ENCODE data around the gene FGF14. TPM values are rescaled to one million over a fixed set of nuclear protein-coding genes. Genes with fewer than 3 reads are reported as not detected.

The FGF14 gene
- total and polyA plus RNA-seq, 5 donors from 2014 or later, result 0.09 TPM; not detected in 4

DNA sequence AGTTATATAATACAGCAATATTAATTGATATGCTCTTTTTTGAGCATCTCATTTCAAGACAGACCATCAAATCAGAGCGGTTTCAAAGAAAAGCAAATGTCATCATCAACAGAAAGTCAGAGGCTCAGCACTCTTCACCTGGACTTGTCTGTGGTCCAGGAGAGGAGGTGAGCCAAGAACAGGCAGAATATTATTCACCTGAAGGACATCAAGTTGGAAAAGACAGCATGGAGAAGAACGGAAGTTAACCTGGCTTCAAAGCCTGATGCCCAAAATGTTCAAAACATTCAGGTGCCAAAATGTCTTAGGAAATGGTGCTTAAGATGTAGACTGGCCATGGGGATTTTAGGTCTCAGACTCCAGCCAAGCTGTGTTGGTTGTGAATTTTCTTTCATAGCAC lies 40.7 kb downstream of the FGF14 start:
- Mint-ChIP-seq H3K4me3 (no peak overlapping the region), H3K27me3 (no peaks in the 10 kb centered on the region), H3K27ac (no peak overlapping the region), H3K9me3 (peaks cover 0 to 1% (median 0%) of the 10 kb centered on the region in 7 donors), H3K36me3 (no peaks in the 10 kb centered on the region), H3K4me1 (no peaks in the 10 kb centered on the region)
- ATAC-seq (ENCODE audit: low read depth in 2 of 2) (no peak), DNase-seq (no peak)
- H3K27me3 ChIP-seq (ENCODE audit: control insufficient read depth, insufficient read depth, low read length), result peaks cover 3% of the 10 kb centered on the region
- H3K4me1 ChIP-seq (ENCODE audit: control insufficient read depth, insufficient read depth, low read length, poor library complexity, severe bottlenecking), result no peaks in the 10 kb centered on the region
- H3K36me3 ChIP-seq (ENCODE audit: control insufficient read depth, insufficient read depth, low read length), result no peaks in the 10 kb centered on the region
- no peak overlapping the region for H3K27ac ChIP-seq (ENCODE audit: insufficient read depth, low read length, poor library complexity, severe bottlenecking)
- no peak overlapping the region for H3K4me3 ChIP-seq (ENCODE audit: low read depth, low read length)
- no peaks in the 10 kb centered on the region for H3K9me3 ChIP-seq (ENCODE audit: control insufficient read depth in 2 of 2, low read length in 2 of 2)

DNA sequence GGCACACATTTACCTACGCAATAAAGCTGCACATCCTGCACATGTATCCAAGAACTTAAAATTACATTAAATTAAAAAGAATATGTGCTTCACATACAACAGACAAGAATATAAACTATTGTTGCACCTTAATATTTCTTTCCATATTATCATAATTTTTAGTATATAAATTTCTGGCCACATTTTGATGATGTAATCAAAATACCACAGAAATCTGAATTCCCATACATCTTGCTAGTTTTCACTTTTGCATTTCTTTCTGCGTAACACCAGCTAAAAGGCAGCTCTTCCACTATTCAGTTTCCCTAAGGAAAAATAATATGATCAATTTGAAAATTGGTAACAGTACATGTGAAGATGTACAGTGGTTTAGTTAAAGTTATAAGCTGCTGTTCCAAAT lies 42.6 kb downstream of the FGF14 start:
- H3K27me3 Mint-ChIP-seq, result no peaks in the 10 kb centered on the region
- H3K9me3 Mint-ChIP-seq, result no peaks in the 10 kb centered on the region
- Histone ChIP-seq H3K27me3 (ENCODE audit: control insufficient read depth, insufficient read depth, low read length) (peaks cover 3% of the 10 kb centered on the region), H3K36me3 (ENCODE audit: control insufficient read depth, insufficient read depth, low read length) (no peaks in the 10 kb centered on the region), H3K4me3 (ENCODE audit: low read depth, low read length) (no peak overlapping the region), H3K4me1 (ENCODE audit: control insufficient read depth, insufficient read depth, low read length, poor library complexity, severe bottlenecking) (no peaks in the 10 kb centered on the region), H3K27ac (ENCODE audit: insufficient read depth, low read length, poor library complexity, severe bottlenecking) (no peak overlapping the region), H3K9me3 (ENCODE audit: control insufficient read depth in 2 of 2, low read length in 2 of 2) (no peaks in the 10 kb centered on the region)
- no peak overlapping the region for H3K4me3 Mint-ChIP-seq
- no peak overlapping the region for H3K27ac Mint-ChIP-seq
- no peaks in the 10 kb centered on the region for H3K36me3 Mint-ChIP-seq
- DNase-seq (no peak), ATAC-seq (ENCODE audit: low read depth in 2 of 2) (no peak)
- no peaks in the 10 kb centered on the region for H3K4me1 Mint-ChIP-seq

DNA sequence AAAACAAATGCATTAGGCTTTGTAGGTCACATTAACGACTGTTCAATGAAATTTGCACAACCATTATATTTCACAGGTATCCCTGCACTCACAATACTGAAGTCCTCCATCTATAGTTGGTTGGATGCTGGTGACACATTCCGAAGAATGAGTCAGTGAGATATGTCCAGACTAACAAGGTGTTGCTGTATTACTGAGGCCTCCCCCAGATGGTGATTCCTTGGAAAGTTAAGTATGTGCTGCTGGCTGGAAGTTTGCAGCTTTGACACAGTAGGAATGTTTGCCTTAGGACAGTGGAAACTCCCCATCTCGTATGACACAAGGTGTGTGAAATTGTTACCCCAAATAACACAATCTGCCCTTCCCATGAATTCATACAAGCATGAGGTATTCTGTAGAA lies 46.6 kb downstream of the FGF14 start:
- Mint-ChIP-seq H3K9me3 (peaks cover 0 to 2% (median 0%) of the 10 kb centered on the region in 7 donors), H3K4me3 (no peak overlapping the region), H3K27ac (no peak overlapping the region), H3K36me3 (no peaks in the 10 kb centered on the region), H3K27me3 (no peaks in the 10 kb centered on the region), H3K4me1 (no peaks in the 10 kb centered on the region)
- DNase-seq (no peak), ATAC-seq (ENCODE audit: low read depth in 2 of 2) (no peak)
- Histone ChIP-seq H3K9me3 (ENCODE audit: control insufficient read depth in 2 of 2, low read length in 2 of 2) (no peaks in the 10 kb centered on the region), H3K27ac (ENCODE audit: insufficient read depth, low read length, poor library complexity, severe bottlenecking) (no peak overlapping the region), H3K36me3 (ENCODE audit: control insufficient read depth, insufficient read depth, low read length) (no peaks in the 10 kb centered on the region), H3K27me3 (ENCODE audit: control insufficient read depth, insufficient read depth, low read length) (no peaks in the 10 kb centered on the region), H3K4me3 (ENCODE audit: low read depth, low read length) (no peak overlapping the region), H3K4me1 (ENCODE audit: control insufficient read depth, insufficient read depth, low read length, poor library complexity, severe bottlenecking) (no peaks in the 10 kb centered on the region)

DNA sequence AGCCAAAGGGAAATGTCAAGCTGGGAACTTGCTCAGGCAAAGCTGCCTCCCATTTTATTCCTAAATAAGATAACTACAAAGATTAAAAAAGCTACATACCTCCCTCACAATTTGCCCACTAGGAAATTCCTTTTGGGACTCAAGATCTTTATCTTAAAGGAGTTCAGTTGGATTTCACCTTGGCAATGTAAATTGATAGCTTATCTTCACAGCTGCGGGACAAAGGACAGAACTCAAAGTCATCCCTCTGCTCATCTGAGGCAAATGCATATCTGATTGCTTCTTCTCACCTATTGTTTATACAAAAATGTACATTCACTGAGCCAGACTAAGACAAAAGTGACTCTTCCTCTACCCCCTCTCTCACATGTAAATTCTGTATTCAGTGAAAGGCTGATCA lies 47.8 kb downstream of the FGF14 start:
- H3K4me1 Mint-ChIP-seq, result no peaks in the 10 kb centered on the region

DNA sequence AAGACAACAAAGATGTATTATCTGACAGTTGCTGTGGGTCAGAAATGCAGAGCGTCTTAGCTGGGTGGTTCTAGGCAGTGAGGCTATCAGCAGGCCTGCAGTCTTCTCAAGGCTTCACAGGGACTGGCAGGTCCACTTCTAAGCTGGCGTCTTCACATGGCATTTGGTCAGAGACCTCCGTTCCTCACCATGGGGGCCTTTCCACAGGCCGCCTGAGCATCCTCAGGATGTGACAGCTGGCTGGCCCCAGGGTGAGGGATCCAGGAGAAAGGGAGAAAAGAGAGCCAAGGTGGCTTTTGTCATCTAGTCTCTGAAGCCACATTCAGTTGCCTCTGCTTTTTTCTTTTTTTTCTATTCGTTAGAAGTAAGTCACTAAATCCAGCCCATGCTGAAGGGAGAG lies 50.3 kb downstream of the FGF14 start:
- Mint-ChIP-seq H3K36me3 (no peaks in the 10 kb centered on the region), H3K27ac (no peak overlapping the region), H3K4me3 (no peak overlapping the region), H3K4me1 (no peaks in the 10 kb centered on the region), H3K27me3 (no peaks in the 10 kb centered on the region), H3K9me3 (peaks cover 0 to 2% (median 0%) of the 10 kb centered on the region in 7 donors)
- Histone ChIP-seq H3K9me3 (ENCODE audit: control insufficient read depth in 2 of 2, low read length in 2 of 2) (no peaks in the 10 kb centered on the region), H3K27ac (ENCODE audit: insufficient read depth, low read length, poor library complexity, severe bottlenecking) (no peak overlapping the region), H3K27me3 (ENCODE audit: control insufficient read depth, insufficient read depth, low read length) (no peaks in the 10 kb centered on the region), H3K36me3 (ENCODE audit: control insufficient read depth, insufficient read depth, low read length) (no peaks in the 10 kb centered on the region), H3K4me1 (ENCODE audit: control insufficient read depth, insufficient read depth, low read length, poor library complexity, severe bottlenecking) (no peaks in the 10 kb centered on the region), H3K4me3 (ENCODE audit: low read depth, low read length) (no peak overlapping the region)
- ATAC-seq (ENCODE audit: low read depth in 2 of 2) (no peak), DNase-seq (no peak)

More for the DNA sequence above, 47.8 kb downstream of the FGF14 start:
- DNase-seq (no peak), ATAC-seq (ENCODE audit: low read depth in 2 of 2) (no peak)
- no peaks in the 10 kb centered on the region for H3K27me3 ChIP-seq (ENCODE audit: control insufficient read depth, insufficient read depth, low read length)
- H3K27ac Mint-ChIP-seq, result no peak overlapping the region
- peaks cover 0 to 2% (median 0%) of the 10 kb centered on the region in 7 donors for H3K9me3 Mint-ChIP-seq
- H3K9me3 ChIP-seq (ENCODE audit: control insufficient read depth in 2 of 2, low read length in 2 of 2), result no peaks in the 10 kb centered on the region
- H3K36me3 Mint-ChIP-seq, result no peaks in the 10 kb centered on the region
- H3K27ac ChIP-seq (ENCODE audit: insufficient read depth, low read length, poor library complexity, severe bottlenecking), result no peak overlapping the region
- no peak overlapping the region for H3K4me3 ChIP-seq (ENCODE audit: low read depth, low read length)
- H3K4me3 Mint-ChIP-seq, result no peak overlapping the region
- no peaks in the 10 kb centered on the region for H3K36me3 ChIP-seq (ENCODE audit: control insufficient read depth, insufficient read depth, low read length)
- no peaks in the 10 kb centered on the region for H3K27me3 Mint-ChIP-seq
- no peaks in the 10 kb centered on the region for H3K4me1 ChIP-seq (ENCODE audit: control insufficient read depth, insufficient read depth, low read length, poor library complexity, severe bottlenecking)

DNA sequence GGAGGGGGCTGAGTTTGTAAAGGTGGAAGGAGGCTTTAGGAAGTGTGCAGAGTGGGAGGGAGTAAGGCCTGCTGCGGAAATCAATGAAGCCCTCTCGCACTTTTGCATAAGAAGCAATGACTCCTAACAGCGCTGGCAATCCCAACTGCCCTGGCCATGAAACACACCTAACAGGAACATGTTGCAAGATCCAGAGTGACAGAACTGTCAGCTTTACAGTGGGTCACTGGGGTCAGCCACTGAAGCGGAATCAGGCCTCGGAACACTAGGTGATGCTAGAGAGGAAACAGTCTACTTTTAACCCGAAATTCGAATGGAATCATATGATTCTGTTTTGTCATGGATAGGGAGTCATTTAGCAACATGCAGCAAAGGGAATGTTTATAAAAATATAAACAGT lies 54.4 kb downstream of the FGF14 start:
- ATAC-seq (ENCODE audit: low read depth in 2 of 2), result no peak
- no peak overlapping the region for H3K27ac Mint-ChIP-seq
- Histone ChIP-seq H3K9me3 (ENCODE audit: control insufficient read depth in 2 of 2, low read length in 2 of 2) (no peaks in the 10 kb centered on the region), H3K27ac (ENCODE audit: insufficient read depth, low read length, poor library complexity, severe bottlenecking) (no peak overlapping the region), H3K4me1 (ENCODE audit: control insufficient read depth, insufficient read depth, low read length, poor library complexity, severe bottlenecking) (no peaks in the 10 kb centered on the region), H3K4me3 (ENCODE audit: low read depth, low read length) (no peak overlapping the region), H3K27me3 (ENCODE audit: control insufficient read depth, insufficient read depth, low read length) (no peaks in the 10 kb centered on the region), H3K36me3 (ENCODE audit: control insufficient read depth, insufficient read depth, low read length) (no peaks in the 10 kb centered on the region)
- H3K4me1 Mint-ChIP-seq, result no peaks in the 10 kb centered on the region
- no peak for DNase-seq
- no peaks in the 10 kb centered on the region for H3K36me3 Mint-ChIP-seq
- no peak overlapping the region for H3K4me3 Mint-ChIP-seq
- H3K27me3 Mint-ChIP-seq, result no peaks in the 10 kb centered on the region
- H3K9me3 Mint-ChIP-seq, result peaks cover 0 to 3% (median 0%) of the 10 kb centered on the region in 7 donors

DNA sequence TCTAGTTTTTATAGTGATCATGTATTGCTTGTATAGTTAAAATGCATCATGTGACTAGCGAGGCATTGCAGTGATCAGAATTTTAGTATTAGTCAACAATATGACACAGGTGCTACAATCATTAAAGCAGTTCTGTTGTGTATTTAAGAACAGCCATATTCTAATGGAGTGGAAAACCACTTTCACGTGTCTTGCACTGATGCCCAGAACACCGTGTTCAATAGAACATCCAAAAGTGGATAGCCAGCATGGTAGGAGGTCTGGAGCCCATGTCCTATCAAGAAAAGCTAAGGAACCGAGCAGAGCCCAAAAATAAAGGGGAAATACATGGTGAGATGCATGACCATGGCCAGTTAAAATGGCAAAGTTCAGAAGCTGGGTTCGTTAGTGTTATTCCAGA lies 55.1 kb downstream of the FGF14 start:
- Histone ChIP-seq H3K27ac (ENCODE audit: insufficient read depth, low read length, poor library complexity, severe bottlenecking) (no peak overlapping the region), H3K27me3 (ENCODE audit: control insufficient read depth, insufficient read depth, low read length) (no peaks in the 10 kb centered on the region), H3K4me3 (ENCODE audit: low read depth, low read length) (no peak overlapping the region), H3K4me1 (ENCODE audit: control insufficient read depth, insufficient read depth, low read length, poor library complexity, severe bottlenecking) (no peaks in the 10 kb centered on the region), H3K9me3 (ENCODE audit: control insufficient read depth in 2 of 2, low read length in 2 of 2) (no peaks in the 10 kb centered on the region), H3K36me3 (ENCODE audit: control insufficient read depth, insufficient read depth, low read length) (no peaks in the 10 kb centered on the region)
- H3K9me3 Mint-ChIP-seq, result peaks cover 0 to 3% (median 0%) of the 10 kb centered on the region in 7 donors
- no peaks in the 10 kb centered on the region for H3K27me3 Mint-ChIP-seq
- no peaks in the 10 kb centered on the region for H3K4me1 Mint-ChIP-seq
- no peak overlapping the region for H3K4me3 Mint-ChIP-seq
- DNase-seq, result no peak
- no peak for ATAC-seq (ENCODE audit: low read depth in 2 of 2)
- H3K27ac Mint-ChIP-seq, result no peak overlapping the region
- H3K36me3 Mint-ChIP-seq, result no peaks in the 10 kb centered on the region

DNA sequence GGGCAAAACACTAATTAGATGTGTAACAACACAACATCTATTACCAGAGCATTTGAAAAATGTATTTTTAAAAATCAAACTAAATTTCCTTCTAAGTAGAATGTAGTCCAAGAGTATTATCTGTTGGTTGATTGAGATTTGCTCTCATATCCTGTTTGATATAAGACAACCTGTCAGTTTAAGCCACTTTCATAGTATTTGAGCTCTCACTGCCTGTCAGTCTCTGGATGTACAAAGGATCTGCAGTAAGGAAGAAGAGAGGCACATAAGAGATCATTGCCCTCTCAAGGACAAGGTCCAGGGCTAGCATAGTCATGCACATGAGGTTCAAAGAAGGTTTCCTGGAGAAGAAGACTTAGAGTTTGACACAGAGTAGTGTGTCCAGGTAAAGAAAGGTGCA lies 57.4 kb downstream of the FGF14 start:
- H3K4me3 Mint-ChIP-seq, result no peak overlapping the region
- H3K9me3 Mint-ChIP-seq, result peaks cover 0 to 6% (median 0%) of the 10 kb centered on the region in 7 donors
- Histone ChIP-seq H3K27me3 (ENCODE audit: control insufficient read depth, insufficient read depth, low read length) (no peaks in the 10 kb centered on the region), H3K4me3 (ENCODE audit: low read depth, low read length) (no peak overlapping the region), H3K4me1 (ENCODE audit: control insufficient read depth, insufficient read depth, low read length, poor library complexity, severe bottlenecking) (no peaks in the 10 kb centered on the region), H3K9me3 (ENCODE audit: control insufficient read depth in 2 of 2, low read length in 2 of 2) (no peaks in the 10 kb centered on the region), H3K27ac (ENCODE audit: insufficient read depth, low read length, poor library complexity, severe bottlenecking) (no peak overlapping the region), H3K36me3 (ENCODE audit: control insufficient read depth, insufficient read depth, low read length) (no peaks in the 10 kb centered on the region)
- H3K36me3 Mint-ChIP-seq, result no peaks in the 10 kb centered on the region
- DNase-seq (no peak), ATAC-seq (ENCODE audit: low read depth in 2 of 2) (no peak)
- no peak overlapping the region for H3K27ac Mint-ChIP-seq
- H3K27me3 Mint-ChIP-seq, result no peaks in the 10 kb centered on the region
- H3K4me1 Mint-ChIP-seq, result no peaks in the 10 kb centered on the region
